GM12878 (cell line): ENCODE results near the gene ZKSCAN1. TPM values are rescaled to one million over a fixed set of nuclear protein-coding genes. Genes with fewer than 3 reads are reported as not detected.

Experiments used
- BACH1 ChIP-seq: fragments of 450-650 bp; IDR thresholded peaks from 2 replicates; pipeline ENCODE4 v1.6.1; 2017; ENCODE audit warnings: mild to moderate bottlenecking, borderline replicate concordance
- BRCA1 ChIP-seq: IDR thresholded peaks from 2 replicates; pipeline ENCODE4 v1.6.1; 2011; ENCODE audit warnings: low read depth, low read length, improper control_type of control experiment
- CBFB ChIP-seq: IDR thresholded peaks from 2 replicates; pipeline ENCODE4 v1.6.1; 2016; ENCODE audit warnings: antibody characterized with exemption, low read depth
- CEBPB ChIP-seq, 2 experiments: fragments of 150-350 bp in 1 of 2; IDR thresholded peaks; 2 replicates each; pipeline ENCODE4 v1.6.1; 2012 to 2014; ENCODE audit warnings: low read depth in 2 of 2, low read length in 2 of 2, borderline replicate concordance in 1 of 2, inconsistent platforms in 1 of 2
- CHD2 ChIP-seq: IDR thresholded peaks from 2 replicates; pipeline ENCODE4 v1.6.1; 2011; ENCODE audit warnings: low read depth, low read length, improper control_type of control experiment, borderline replicate concordance
- EED ChIP-seq: sonication (generic); IDR thresholded peaks from 2 replicates; pipeline ENCODE4 v1.6.1; 2016; ENCODE audit warnings: antibody characterized with exemption, low read depth
- EGR1 ChIP-seq, 2 experiments: IDR thresholded peaks; 1 replicate in 1 of 2; 2 replicates in 1 of 2; pipeline ENCODE4 v1.6.1; 2011 to 2012; ENCODE audit warnings: low read depth in 2 of 2, low read length in 2 of 2, borderline replicate concordance in 1 of 2, mild to moderate bottlenecking in 1 of 2, moderate library complexity in 1 of 2
- HCFC1 ChIP-seq: fragments of 150-350 bp; IDR thresholded peaks from 2 replicates; pipeline ENCODE4 v1.6.1; 2014; ENCODE audit warnings: low read length
- IRF4 ChIP-seq: IDR thresholded peaks from 2 replicates; pipeline ENCODE4 v1.6.1; 2011; ENCODE audit warnings: low read depth, low read length
- KAT2A ChIP-seq: conservative IDR thresholded peaks from 2 replicates; pipeline ENCODE4 v1.6.1; 2011; ENCODE audit warnings: low read depth, low read length; ENCODE audit not compliant: control insufficient read depth
- LARP7 ChIP-seq: fragments of 450-650 bp; IDR thresholded peaks from 2 replicates; pipeline ENCODE4 v1.6.1; 2017; ENCODE audit warnings: mild to moderate bottlenecking
- MYC ChIP-seq: IDR thresholded peaks from 2 replicates; pipeline ENCODE4 v1.6.1; 2011; ENCODE audit warnings: mild to moderate bottlenecking, low read length, moderate library complexity, inconsistent platforms; ENCODE audit not compliant: insufficient read depth, insufficient replicate concordance, insufficient read length, severe bottlenecking
- NFYB ChIP-seq: IDR thresholded peaks from 2 replicates; pipeline ENCODE4 v1.6.1; 2011; ENCODE audit warnings: low read depth, mild to moderate bottlenecking, low read length, improper control_type of control experiment, moderate library complexity; ENCODE audit not compliant: insufficient read depth
- NR2C1 ChIP-seq: fragments of 450-650 bp; IDR thresholded peaks from 2 replicates; pipeline ENCODE4 v1.6.1; 2017; ENCODE audit warnings: antibody characterized with exemption, mild to moderate bottlenecking, moderate library complexity
- PAX8 ChIP-seq: fragments of 450-650 bp; IDR thresholded peaks from 2 replicates; pipeline ENCODE4 v1.6.1; 2017; ENCODE audit warnings: mild to moderate bottlenecking, moderate library complexity
- POLR2AphosphoS2 ChIP-seq: IDR thresholded peaks from 2 replicates; pipeline ENCODE4 v1.6.1; 2011; ENCODE audit warnings: low read depth, mild to moderate bottlenecking, low read length, improper control_type of control experiment, moderate library complexity
- POLR2AphosphoS5 ChIP-seq: IDR thresholded peaks from 2 replicates; pipeline ENCODE4 v1.6.1; 2011; ENCODE audit warnings: mild to moderate bottlenecking, low read length, inconsistent platforms
- RFX5 ChIP-seq: IDR thresholded peaks from 2 replicates; pipeline ENCODE4 v1.6.1; 2011; ENCODE audit warnings: low read depth, low read length, improper control_type of control experiment
- RUNX3 ChIP-seq: IDR thresholded peaks from 2 replicates; pipeline ENCODE4 v1.6.1; 2012; ENCODE audit warnings: low read length, inconsistent platforms
- SIX5 ChIP-seq: IDR thresholded peaks from 2 replicates; pipeline ENCODE4 v1.6.1; 2011; ENCODE audit warnings: mild to moderate bottlenecking, low read depth, low read length, moderate library complexity; ENCODE audit not compliant: severe bottlenecking
- ZZZ3 ChIP-seq: IDR thresholded peaks from 2 replicates; pipeline ENCODE4 v1.6.1; 2011; ENCODE audit warnings: low read depth; ENCODE audit not compliant: control insufficient read depth, insufficient read length
- polyA plus RNA-seq, 11 experiments: library from polyadenylated mRNA; depleted of rRNA in 4 of 11; unstranded in 6 of 11; stranded (reverse) in 5 of 11; fragments of >200 nt; fragmentation: Nextera tagmentation in 4 of 11; fragmentation: Illumina TruSeq in 1 of 11; extraction: Ambion mirVana in 4 of 11; extraction: Trizol in 1 of 11; gene quantifications; 1 replicate in 1 of 11; 2 replicates in 10 of 11; pipeline versions ENCODE4 v1.2.1 to v1.2.3, GENCODE V29; 2011 to 2016; ENCODE audit warnings: inconsistent platforms in 2 of 11, missing spikeins in 2 of 11, low read depth in 1 of 11
- total RNA-seq, 4 experiments: library from RNA; depleted of rRNA in 3 of 4; stranded (reverse); fragments of >200 nt in 3 of 4; fragmentation: Illumina TruSeq in 1 of 4; extraction: Trizol in 1 of 4; gene quantifications; 2 replicates each; pipeline versions ENCODE4 v1.2.1 to v1.2.3, GENCODE V29; 2013 to 2021
- TF ChIP-seq, protein P1 (sequence below): IDR thresholded peaks from 2 replicates; pipeline ENCODE4 v1.6.1; 2011; ENCODE audit warnings: low read depth, mild to moderate bottlenecking, low read length, moderate library complexity, borderline replicate concordance; ENCODE audit errors: extremely low read depth
- TF ChIP-seq, protein P2 (sequence below): IDR thresholded peaks from 2 replicates; pipeline ENCODE4 v1.6.1; 2012; ENCODE audit warnings: low read depth, low read length, improper control_type of control experiment
- TF ChIP-seq, protein P3 (sequence below): fragments of 450-650 bp; IDR thresholded peaks from 2 replicates; pipeline ENCODE4 v1.6.1; 2017; ENCODE audit warnings: mild to moderate bottlenecking, low read depth, inconsistent platforms; ENCODE audit not compliant: poor library complexity, severe bottlenecking
- TF ChIP-seq, protein P4 (sequence below): fragments of 450-650 bp; conservative IDR thresholded peaks from 2 replicates; pipeline ENCODE4 v1.6.1; 2017; ENCODE audit warnings: mild to moderate bottlenecking, moderate library complexity

ZKSCAN1 gene
- total and polyA plus RNA-seq, 10 of the 15 experiments (the other 5 are each of a cell fraction or from before 2014, with no cell fraction given): 3.2 to 34.4 (median 18.1) TPM

DNA sequence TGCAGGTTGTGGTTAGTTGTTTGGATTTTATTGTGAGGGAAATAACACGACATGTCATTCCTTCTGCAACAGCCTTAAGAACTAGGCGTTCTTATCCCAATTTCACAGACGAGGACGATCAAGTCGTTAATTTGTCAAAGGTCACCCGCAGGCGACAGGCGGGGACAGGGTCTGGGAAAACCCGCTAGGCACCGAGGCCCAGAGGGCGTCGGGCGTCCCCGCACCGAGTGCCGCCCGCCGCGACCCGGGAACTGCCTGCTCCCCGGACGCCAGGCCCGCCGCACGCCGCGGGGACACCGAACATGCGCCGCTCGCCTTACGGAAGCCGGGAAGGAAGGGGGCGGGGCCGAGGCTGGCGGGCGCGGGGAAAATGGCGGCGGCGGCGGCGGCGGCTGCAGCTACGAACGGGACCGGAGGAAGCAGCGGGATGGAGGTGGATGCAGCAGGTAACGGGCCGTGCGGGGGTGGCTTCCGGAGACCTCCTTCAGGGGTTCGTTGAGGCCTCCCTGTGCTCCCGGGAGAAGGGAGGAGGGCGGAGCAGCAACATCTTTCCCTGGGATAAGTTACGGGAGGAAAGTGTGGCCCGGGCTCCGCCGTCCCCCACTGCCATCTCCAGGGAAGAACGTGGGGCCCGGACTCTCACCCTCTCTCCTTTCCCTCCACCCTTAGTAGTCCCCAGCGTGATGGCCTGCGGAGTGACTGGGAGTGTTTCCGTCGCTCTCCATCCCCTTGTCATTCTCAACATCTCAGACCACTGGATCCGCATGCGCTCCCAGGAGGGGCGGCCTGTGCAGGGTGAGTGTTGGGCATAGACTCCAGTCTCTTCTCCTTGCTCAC is 73.4 kb downstream of the ZKSCAN1 start, which contains the start of gene COPS6 (continued):
- TF ChIP-seq SIX5 (no peak), CHD2 (no peak), POLR2AphosphoS5 (peak; percentile 68; the same call in 1 of the 2 replicates), ZZZ3 (no peak), RFX5 (no peak), RUNX3 (peak; percentile 9; the same call in 1 of the 2 replicates), HCFC1 (peak; percentile 52), PAX8 (no peak), BRCA1 (no peak; the same call in 1 of the 2 replicates), MYC (no peak), NFYB (no peak), EED (no peak), KAT2A (no peak), BACH1 (peak; percentile 64; the same call in 1 of the 2 replicates), LARP7 (peak; percentile 80), IRF4 (no peak), POLR2AphosphoS2 (peak; percentile 85), EGR1 (IDR thresholded peaks at IDR 0.05; ENCODE audit: borderline replicate concordance in 1 of 2, low read depth in 2 of 2, low read length in 2 of 2) (peak in 1 of 2 experiments; percentile 47; a peak in 1 of 3 replicates), NR2C1 (peak; percentile 64), CEBPB (IDR thresholded peaks at IDR 0.05; ENCODE audit: borderline replicate concordance in 1 of 2, low read depth in 2 of 2, low read length in 2 of 2) (no peak), CBFB (0 out of 2 replicates have a peak, but pooled peaks have one; percentile 25)
- TF ChIP-seq, protein P1, sequence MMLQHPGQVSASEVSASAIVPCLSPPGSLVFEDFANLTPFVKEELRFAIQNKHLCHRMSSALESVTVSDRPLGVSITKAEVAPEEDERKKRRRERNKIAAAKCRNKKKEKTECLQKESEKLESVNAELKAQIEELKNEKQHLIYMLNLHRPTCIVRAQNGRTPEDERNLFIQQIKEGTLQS: no peak
- TF ChIP-seq, protein P2, sequence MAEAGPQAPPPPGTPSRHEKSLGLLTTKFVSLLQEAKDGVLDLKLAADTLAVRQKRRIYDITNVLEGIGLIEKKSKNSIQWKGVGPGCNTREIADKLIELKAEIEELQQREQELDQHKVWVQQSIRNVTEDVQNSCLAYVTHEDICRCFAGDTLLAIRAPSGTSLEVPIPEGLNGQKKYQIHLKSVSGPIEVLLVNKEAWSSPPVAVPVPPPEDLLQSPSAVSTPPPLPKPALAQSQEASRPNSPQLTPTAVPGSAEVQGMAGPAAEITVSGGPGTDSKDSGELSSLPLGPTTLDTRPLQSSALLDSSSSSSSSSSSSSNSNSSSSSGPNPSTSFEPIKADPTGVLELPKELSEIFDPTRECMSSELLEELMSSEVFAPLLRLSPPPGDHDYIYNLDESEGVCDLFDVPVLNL: no peak
- TF ChIP-seq, protein P3, sequence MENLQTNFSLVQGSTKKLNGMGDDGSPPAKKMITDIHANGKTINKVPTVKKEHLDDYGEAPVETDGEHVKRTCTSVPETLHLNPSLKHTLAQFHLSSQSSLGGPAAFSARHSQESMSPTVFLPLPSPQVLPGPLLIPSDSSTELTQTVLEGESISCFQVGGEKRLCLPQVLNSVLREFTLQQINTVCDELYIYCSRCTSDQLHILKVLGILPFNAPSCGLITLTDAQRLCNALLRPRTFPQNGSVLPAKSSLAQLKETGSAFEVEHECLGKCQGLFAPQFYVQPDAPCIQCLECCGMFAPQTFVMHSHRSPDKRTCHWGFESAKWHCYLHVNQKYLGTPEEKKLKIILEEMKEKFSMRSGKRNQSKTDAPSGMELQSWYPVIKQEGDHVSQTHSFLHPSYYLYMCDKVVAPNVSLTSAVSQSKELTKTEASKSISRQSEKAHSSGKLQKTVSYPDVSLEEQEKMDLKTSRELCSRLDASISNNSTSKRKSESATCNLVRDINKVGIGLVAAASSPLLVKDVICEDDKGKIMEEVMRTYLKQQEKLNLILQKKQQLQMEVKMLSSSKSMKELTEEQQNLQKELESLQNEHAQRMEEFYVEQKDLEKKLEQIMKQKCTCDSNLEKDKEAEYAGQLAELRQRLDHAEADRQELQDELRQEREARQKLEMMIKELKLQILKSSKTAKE: no peak
- TF ChIP-seq, protein P4, sequence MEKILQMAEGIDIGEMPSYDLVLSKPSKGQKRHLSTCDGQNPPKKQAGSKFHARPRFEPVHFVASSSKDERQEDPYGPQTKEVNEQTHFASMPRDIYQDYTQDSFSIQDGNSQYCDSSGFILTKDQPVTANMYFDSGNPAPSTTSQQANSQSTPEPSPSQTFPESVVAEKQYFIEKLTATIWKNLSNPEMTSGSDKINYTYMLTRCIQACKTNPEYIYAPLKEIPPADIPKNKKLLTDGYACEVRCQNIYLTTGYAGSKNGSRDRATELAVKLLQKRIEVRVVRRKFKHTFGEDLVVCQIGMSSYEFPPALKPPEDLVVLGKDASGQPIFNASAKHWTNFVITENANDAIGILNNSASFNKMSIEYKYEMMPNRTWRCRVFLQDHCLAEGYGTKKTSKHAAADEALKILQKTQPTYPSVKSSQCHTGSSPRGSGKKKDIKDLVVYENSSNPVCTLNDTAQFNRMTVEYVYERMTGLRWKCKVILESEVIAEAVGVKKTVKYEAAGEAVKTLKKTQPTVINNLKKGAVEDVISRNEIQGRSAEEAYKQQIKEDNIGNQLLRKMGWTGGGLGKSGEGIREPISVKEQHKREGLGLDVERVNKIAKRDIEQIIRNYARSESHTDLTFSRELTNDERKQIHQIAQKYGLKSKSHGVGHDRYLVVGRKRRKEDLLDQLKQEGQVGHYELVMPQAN: peak; percentile 84
